Islet precursor cell (in vitro differentiated cells): ENCODE results near the gene CENPX.
A peak's percentile ranks its signal among the peaks of the same experiment; 100 is the strongest.

Experiments used
- DNase-seq: peaks from one replicate; pipeline ENCODE4 v3.0.0-alpha.2; 2018

CENPX gene

DNA sequence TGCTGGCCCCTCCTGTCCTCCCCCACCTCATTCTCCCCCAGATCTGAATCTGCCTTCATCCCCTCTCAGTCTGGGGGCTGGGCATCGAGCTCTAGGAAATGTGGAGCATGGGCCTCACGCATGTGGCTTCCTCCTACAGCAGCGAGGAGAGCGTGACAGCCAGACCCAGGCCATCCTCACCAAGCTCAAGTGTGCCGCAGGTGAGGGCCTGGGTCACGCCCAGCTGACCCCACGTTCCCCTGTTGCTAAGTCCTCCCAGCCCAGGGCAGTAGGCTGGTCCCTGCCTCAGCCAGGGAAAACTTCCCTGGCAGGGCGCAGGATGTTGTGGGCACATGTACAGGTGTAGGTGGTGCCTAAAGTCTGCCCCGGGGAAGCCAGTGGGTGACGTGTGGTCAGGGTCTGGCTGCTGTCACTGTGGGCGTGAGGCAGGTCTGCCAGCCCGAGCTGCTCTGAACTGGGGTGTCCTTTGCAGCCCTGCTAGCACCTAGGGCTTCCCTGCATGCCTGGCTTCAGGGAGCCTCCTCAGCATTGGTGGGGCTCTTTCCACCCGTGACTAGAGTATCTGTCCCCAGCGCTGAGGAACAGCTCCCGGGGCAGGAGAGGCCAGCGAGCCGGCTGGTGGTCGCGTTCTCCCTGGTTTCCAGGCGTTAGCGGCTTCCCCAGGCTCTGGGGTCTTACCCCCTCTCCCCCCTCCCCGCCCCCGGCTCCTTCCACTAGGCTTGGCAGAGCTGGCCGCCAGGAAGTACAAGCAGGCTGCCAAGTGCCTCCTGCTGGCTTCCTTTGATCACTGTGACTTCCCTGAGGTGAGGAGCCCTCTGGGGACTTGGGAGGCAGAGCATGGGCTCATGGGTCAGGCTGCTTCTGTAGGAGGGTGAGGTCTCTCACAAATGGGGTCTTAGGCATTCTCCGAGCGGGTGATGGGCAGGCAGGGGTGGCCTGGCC, 32.6 kb upstream of the CENPX start:
- DNase-seq, result no peak

DNA sequence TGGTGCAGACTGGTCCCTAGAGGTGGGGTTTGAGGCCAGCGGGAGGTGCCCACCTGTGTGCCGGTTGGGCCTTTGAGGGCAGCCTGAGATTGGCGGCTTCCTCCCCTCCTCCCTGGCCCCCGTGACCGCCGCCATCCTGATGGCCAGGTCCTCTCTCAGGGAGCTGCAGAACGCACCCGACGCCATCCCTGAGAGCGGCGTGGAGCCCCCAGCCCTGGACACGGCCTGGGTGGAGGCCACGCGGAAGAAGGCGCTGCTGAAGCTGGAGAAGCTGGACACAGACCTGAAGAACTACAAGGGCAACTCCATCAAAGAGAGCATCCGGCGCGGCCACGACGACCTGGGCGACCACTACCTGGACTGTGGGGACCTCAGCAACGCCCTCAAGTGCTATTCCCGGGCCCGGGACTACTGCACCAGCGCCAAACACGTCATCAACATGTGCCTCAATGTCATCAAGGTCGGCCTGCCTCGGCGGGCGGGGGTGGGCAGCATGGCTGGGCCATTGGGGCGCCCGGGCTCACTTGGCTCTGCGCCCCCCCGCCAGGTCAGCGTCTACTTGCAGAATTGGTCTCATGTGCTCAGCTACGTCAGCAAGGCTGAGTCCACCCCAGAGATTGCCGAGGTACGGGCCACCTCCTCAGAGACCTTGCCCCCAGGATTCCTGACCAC, 31.8 kb upstream of the CENPX start:
- DNase-seq, result no peak

DNA sequence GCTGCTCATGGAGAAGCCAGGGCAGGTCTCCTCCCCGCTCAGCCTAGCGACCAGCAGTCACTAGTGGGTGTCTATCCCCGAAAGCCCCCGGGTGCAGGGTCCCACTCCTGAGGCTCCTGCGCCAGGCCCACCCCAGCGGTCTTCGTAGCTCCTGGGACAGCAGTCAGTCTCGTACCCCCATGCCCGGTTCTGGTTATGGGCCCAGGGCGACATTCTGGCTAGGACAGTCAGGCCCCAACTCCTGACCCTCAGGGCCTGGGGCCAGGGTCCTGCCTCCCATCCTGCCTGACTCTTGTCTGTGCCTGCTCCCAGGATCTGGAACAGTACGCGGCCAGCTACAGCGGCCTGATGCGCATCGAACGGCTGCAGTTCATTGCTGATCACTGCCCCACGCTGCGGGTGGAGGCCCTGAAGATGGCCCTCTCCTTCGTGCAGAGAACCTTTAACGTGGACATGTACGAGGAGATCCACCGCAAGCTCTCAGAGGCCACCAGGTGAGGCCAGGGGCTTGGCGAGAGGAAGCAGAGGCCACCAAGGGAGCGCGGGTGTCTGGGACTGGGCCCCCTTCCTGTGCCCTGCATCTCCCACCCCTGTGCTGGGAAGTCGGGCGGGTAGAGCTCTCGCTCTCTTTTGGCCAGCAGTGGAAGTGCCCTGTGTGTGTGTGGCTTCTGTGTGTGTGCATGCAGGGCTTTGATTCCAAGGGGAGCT, 31.0 kb upstream of the CENPX start:
- DNase-seq, result no peak

DNA sequence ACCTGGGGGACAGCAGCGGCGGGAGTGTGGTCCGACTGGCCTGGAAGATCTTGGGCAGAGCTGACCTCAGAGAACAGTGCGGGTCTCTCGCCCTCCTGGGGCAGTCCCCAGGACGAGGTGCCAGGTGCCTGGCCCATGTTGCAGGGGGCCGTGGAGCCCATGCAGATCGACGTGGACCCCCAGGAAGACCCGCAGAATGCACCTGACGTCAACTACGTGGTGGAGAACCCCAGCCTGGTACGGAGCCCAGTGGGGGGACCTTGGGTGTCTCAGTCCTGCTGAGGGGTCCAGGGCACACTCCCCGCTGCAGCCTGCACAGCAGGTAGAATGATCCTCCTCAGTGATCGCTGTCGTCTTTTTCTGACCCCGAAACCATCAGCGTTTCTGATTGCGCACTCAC, 30.5 kb upstream of the CENPX start:
- DNase-seq, result no peak

DNA sequence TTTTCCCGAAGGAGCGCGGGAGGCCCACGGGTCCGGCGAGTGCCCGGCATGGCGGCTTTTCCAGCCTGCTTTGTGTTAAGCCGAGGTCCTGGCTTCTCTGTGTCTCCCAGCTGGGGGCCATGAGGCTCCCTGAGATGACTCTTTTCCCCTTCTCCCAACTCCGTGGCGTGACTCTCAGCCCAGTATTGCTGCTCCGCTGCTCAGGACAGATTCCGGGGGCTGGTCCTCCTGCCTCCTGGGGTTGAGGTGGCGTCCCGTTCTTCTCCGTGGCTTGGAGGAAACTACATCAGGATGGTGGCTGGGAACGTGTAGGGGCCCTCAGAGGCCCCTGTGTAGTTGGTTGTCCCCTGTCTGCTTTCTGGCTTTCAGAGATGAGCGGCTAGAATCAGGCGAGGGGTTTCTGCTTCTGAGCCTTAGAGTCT, 30.0 kb upstream of the CENPX start:
- DNase-seq, result no peak

DNA sequence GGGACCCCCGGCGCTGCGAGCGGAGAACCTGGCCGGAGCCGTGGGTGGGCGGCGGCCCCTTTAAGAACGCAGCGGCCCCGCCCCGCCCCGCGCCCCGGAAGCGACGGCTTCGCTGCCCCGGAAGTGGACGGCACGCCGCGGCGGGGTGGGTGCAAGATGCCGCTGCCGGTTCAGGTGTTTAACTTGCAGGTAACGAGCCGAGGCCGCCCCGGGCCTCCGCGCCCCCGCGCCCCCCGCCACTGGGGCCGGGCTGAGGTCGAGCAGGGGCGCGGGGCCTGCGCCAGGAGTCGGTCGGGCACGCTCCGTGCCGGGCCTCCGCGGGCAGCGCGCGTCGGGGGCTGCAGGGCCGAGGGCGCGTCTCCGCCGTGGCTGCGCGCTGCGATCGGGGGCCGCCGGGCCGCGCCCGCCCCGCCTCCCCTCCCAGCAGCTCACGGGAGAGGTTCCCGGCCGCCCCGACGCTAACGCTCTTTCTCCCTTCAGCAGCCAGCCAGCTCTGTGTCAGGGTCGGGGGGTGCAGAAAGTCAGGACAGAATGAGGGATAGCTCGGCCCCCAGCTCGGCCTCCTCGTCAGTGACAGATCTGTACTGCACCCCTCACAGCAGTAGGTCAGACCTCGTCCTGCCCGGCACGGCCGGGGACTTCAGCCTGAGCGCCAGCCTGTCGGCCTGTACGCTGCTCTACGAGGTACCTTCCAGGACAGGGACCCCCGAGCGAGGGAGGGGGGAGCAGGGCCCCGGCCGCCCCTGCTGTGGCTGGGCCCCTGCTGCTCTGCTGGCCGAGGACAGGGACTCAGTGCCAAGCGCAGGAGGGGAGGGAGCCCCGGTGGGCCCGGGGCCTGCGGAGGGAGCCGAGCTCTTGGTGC, 29.3 kb upstream of the CENPX start, which contains the start of the genes GPS1 and RFNG:
TSS of gene GPS1 (plus strand) at position 123 of the 862 bp plus-strand sequence. CDS start at position 157, 34 bp downstream.
TSS of gene RFNG (minus strand) at position 36 of the 862 bp plus-strand sequence. CDS start 45 bp downstream, outside the sequence.
- peak; percentile 86 for DNase-seq

DNA sequence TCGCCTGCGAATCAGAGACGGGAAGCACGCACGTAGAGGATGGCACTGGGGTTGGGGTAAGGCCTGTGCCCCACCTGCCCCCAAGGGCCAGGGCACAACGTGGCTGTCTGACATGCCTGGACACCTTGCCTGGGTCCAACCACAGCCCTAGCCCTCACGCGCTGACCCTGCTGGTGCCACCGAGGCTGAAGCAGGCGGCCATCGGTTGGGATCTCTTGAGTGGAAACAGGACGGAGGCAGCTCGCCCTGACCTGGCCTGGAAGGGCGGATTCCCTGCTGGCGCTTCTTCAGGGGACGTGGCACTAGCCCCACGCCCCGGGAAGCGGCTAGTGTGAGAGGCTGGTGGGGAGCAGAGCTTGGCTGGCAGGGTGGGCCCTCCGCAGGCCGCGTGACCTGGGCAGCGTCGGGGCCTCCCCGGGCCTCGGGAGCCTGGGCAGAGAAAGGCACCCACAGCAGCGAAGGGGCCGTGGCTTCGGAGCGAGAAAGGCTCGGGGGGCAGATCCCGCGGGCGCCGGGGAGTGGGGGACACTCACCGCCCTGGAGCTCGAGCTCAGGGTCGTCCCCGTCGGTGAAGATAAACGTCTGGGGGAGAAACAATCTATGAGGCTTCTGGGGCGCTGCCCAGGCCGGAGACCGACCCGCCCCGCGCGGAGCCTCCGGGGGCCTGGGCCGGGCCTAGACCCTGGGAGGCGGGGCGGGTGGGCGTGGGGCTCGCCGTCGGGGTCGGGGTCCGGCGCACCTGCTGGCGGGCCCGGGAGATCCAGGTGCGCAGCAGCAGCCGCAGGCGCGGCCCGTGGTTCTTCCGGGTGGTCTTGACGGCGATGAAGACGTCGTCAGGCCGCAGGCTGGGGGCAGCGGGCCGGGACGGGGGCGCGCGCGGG, 28.3 kb upstream of the CENPX start:
- no peak for DNase-seq

DNA sequence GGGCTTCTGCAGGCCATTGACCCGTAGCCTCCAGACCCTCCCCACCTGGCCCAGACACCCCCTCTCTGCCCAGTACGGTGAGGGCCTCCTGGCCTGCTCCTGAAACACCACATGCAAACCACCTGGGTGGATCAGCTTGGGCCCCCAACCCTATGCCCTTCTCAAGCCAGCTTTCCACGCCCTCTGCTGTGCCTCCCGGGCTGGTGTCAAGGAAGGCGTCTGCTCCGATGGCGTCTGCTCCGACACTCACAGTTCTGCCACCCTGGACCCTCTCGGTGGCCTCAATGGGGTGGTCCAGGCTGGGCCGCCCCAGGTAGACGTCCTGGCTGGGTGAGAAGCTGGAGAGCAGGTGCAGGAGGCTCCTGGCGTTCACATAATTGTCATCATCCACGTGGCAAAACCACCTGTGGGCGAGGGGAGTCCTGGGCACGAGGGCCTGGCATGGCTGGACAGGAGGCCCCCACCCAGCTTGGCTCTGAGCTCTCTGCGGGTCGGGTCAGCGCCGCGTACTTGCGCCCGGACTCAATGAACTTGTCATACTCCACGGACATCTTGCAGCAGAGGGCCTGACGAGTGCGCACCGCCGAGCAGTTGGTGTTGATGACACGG, 27.6 kb upstream of the CENPX start:
- DNase-seq, result no peak

DNA sequence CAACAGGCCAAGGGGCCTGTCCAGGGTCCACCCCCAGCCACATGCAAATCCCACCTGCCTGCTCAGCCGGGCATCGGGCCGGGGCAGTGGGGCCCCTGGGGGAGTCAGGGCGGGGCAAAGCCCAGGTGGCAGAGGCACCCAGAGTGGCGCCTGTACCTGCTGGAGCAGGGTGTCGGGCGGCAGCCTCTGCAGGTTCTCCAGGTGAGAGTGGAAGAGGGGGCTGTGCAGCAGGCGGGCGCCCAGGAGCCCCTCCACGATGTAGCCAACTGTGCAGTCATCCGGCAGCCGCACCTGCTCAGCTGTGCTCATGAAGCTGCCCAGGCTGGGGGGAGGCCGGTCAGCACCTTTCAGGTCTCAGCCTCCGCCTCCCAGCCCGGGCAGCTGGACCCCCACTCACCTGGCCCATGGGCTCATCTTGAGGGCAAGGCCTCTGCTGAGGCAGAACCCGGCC, 26.9 kb upstream of the CENPX start:
- no peak for DNase-seq

DNA sequence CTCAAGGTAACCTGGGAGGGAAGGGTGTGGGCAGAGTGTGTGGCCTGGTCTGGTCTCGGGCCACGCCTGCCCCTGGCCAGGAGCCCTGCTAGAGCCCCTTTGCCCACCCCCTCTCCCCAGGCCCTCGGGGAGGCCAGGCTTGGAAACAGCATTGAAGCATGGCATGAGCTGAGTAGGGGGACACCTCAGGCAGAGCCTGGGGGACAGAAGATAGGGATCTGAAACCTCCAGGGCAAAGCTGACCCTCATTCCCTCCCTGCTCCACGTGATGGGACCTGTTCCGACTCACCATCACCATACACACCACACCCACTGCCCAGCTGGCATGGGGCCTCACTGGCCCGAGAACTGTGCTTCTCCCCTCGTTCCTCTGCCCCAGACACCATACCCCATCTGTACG, 26.4 kb upstream of the CENPX start:
- no peak for DNase-seq

DNA sequence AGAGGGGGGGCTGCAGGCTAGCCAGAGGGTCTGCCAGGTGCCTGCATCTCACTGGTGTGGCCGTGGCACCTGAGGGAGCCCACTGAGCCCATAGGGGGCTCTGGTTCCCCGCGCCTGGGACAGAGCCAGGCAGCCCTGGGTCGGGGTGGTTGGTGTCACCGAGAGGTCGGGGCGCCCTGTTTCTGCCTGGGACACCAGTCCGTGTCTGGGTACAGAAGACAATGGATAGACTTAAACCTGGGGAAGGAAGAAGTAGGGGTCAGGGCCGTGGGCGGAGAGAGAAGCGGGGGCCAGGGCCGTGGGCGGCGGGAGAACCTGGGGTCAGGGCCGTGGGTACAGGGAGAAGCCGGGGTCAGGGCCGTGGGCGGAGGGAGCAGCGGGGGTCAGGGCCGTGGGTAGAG, 25.9 kb upstream of the CENPX start:
- no peak for DNase-seq

DNA sequence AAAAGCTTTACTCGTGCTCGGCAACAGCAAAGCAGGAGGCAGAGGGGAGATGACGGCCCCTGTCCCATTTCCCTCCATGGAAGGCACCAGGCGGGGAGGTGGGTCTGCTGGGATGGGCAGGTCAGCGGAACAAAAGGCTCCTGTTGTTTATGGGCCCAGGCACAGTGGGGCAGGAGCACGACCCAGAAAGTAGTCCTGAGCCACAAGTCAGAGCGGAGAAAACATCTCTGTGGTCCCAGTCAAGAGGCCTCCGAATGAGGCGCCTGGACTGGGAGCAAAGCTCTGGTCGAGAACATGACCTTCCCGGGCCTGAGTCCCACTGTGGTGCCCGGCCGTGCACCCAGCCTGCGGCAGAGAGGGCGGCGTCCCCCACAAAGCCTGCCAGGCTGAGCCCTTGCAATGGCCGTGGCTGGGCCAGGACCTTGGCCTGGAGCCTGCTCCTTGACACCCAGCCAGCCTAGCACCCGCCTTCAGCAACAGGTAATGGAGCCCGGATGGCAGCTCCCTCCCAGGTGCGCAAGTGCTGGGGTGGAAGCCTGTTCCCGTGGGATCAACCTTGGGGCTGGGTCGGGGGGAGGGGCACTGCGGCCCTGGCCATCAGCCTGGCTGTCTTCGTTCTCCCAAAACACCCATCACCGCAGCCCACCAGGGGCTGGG, 25.4 kb upstream of the CENPX start:
- DNase-seq, result no peak

DNA sequence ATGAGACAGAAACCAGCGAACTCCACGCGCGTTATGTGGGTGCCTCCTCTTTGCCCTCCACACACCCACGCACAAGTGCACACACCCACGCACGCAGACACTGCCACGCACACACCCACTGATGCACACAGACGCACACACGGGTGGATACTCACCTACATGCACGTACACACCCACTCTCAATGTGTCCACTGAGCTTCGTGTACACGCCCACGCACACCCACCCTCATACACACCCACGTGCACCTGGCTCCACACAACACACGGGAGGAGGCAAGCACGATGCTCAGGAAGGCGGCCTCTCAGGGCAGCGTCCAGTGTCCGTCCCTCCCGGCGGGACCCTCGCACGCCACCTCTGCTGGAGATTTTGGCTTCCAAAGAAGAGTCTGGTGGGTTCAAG, 24.7 kb upstream of the CENPX start:
- no peak for DNase-seq

DNA sequence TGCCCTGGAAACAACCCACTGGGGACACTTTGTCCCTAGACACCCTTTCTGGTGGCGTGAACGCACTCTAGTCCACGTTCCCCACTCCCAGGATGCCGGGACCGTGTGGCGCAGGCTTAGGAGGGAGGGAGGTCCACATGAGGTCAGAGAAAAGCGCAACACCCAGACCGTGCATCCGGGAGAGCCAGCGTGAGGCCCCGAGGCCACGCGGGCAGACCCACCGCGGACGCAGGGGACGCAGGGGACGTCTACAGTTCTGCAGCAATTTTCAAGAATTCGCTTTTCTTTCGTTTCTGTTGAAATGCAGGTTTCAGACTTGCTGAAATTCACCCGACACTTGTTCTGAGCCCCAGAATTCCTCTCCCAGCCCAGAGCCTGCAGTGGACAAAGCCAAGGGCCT, 24.2 kb upstream of the CENPX start:
- no peak for DNase-seq

DNA sequence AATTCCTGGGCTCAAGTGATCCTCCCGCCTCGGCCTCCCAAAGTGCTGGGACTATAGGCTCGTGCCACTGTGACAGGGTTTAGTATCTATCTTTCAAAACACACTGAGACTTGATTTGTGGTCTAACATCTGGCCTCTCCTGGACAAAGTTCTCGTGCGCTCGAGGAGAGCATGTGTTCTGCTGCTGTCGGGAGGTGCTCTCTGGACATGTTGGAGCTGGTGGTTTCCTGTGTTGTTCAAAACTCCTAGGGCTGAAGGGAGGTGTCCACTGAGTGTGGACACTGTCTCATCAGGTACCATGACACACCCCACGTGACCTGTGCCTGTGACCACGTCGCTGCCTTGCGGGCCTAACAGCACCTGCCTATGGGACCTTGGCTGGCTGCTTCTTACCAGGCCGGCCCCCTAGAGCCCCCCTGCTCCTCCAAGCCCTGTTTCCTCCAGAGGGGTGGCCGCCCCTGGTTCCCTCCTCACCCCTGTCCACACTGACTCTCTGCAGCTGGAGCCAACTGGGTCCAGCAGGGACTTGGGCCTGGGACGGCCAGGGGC, 23.3 kb upstream of the CENPX start:
- DNase-seq, result no peak

DNA sequence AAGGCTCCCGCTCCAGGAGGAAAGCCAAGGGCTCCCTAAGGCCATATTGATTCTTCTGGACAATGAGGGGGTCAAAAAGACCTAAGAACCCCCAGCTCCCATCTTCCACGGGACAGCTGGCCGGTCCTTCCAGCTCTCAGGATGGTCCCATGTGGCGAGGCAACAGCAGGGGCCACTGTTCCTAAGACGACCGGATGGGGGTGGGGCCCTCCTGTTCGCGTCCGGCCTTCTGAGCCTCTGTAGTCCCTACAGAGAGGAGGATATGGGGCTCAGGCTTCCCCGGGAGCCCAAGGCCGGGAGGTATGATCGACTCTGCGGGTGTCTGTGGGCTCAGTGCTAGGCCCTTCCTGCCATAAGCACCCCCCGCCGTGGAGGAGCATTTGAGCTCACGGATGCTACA, 20.8 kb upstream of the CENPX start:
- DNase-seq, result no peak

DNA sequence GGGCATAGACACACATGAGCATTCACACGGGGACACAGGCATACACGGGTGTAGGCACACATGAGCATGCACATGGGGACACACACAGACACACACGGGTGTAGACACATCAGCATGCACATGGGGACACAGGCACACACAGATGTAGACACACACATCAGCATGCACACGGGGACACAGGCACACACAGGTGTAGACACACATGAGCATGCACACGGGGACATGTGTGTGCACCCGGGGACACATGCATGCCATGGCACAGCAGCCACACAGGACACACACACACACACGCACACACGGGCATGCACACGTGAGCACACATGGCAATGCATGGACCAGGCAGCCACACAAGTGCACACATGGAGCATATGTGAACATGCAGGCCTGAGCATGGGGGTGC, 20.0 kb upstream of the CENPX start:
- DNase-seq, result no peak

DNA sequence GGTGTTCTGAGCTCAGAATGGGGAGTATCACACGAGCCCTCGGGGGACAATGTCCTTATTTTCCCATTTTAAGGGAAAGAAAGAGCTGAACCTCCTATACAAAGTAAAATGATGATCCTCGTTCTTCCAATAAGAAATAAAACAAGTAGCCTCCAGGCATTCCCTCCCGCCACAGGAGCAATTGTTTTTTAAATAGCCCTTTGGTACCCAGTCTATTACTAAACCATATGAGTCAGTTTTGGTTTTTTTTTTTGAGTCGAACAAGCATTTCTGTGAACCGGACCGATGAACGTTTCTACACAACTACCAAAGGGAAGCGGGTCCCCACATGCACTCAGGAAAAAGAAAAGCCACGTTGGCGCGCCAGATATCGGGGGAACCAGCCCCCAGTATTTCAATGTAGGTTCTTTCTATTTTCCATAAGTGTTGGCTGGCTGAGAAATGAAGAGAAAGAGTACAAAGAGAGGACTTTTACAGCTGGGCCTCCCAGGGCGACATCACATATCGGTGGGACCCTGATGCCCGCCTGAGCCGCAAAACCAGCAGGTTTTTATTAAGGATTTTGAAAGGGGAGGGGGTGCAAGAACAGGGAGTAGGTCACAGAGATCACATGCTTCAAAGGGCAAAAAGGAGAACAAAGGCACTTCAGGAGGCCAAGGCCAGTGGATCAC, 18.6 kb upstream of the CENPX start:
- DNase-seq, result no peak

DNA sequence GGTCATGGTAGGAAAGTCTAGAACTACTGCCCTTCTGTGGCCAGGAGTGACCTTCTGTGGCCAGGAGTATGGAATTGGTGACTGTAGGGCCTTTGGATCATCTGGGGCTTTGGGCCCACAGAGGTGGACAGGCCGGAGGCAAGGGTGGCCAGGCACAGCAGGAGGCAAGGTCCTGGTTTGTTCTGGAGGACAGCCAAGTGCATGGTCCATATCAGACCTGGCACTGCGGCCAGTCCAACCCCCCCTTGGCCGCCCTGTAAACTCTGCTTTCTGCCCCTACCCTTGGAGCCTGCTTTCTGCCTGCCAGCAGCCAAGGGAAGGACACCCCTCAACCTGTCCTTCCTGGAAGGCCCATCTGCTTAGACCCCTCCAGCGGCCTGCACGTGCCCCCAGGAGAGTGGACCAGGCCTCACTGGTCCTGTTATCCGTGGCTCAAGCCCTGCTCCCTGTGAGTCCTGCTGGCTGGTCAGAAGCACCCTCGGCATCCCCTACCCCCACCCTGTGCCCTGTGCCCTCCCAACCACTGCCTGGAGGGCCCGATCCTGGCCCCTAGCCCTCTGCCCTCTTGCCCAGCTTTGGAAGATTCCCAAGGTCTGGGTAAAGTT, 17.1 kb upstream of the CENPX start:
- DNase-seq, result no peak
